H1 (cell line): ENCODE measurements around the gene NRXN2. TPM values are rescaled to one million over a fixed set of nuclear protein-coding genes. Genes with fewer than 3 reads are reported as not detected.

Experiments
- BACH1 ChIP-seq: IDR thresholded peaks from 2 replicates; pipeline ENCODE4 v1.6.1; 2012; ENCODE audit warnings: low read length, improper control_type of control experiment
- EP300 ChIP-seq, 2 experiments: IDR thresholded peaks; 1 replicate in 1 of 2; 2 replicates in 1 of 2; pipeline ENCODE4 v1.6.1; 2011 to 2012; ENCODE audit warnings: low read depth in 2 of 2, low read length in 2 of 2, mild to moderate bottlenecking in 2 of 2, borderline replicate concordance in 1 of 2, inconsistent platforms in 1 of 2, moderate library complexity in 1 of 2
- EZH2 ChIP-seq: fragments of 200-600 bp; sonication (generic); IDR thresholded peaks from 2 replicates; pipeline ENCODE4 v1.7.1; 2012; ENCODE audit warnings: low read depth, mild to moderate bottlenecking, moderate library complexity, low read length, inconsistent platforms; ENCODE audit not compliant: severe bottlenecking
- FOSL1 ChIP-seq: IDR thresholded peaks from 2 replicates; pipeline ENCODE4 v1.6.1; 2011; ENCODE audit warnings: mild to moderate bottlenecking, low read depth, low read length, moderate library complexity; ENCODE audit not compliant: insufficient read depth
- KDM5A ChIP-seq: fragments of 200-600 bp; IDR thresholded peaks from 2 replicates; pipeline ENCODE4 v1.7.1; 2012; ENCODE audit warnings: mild to moderate bottlenecking, low read length, inconsistent platforms, mixed read lengths
- polyA plus RNA-seq, 7 experiments: library from polyadenylated mRNA; depleted of rRNA in 3 of 7; stranded (reverse) in 5 of 7; unstranded in 2 of 7; fragments of >200 nt in 5 of 7; fragments of 200-250 nt in 2 of 7; gene quantifications; 1 replicate in 5 of 7; 2 replicates in 1 of 7; 4 replicates in 1 of 7; pipeline versions ENCODE4 v1.2.1 to v1.2.3, GENCODE V29; 2011 to 2013; ENCODE audit warnings: missing spikeins in 2 of 7, mixed read lengths in 2 of 7
- total RNA-seq: library from RNA; stranded (reverse); fragmentation: NEBNext Ultra II Directional; extraction: Animal tissue kit (Norgen Biotek cat#: 25700); gene quantifications from 2 replicates; pipeline ENCODE4 v1.2.1, GENCODE V29; 2021
- TF ChIP-seq, protein P1 (sequence below): fragments of 300-600 bp; sonication (generic); IDR thresholded peaks from 2 replicates; pipeline ENCODE4 v1.7.1; 2012; ENCODE audit warnings: low read length, moderate library complexity, mild to moderate bottlenecking, inconsistent platforms; ENCODE audit not compliant: insufficient replicate concordance

The NRXN2 gene
- total and polyA plus RNA-seq, 2 of the 8 experiments (the other 6 are each of a cell fraction or from before 2014, with no cell fraction given): 1.3 to 11.5 TPM

DNA sequence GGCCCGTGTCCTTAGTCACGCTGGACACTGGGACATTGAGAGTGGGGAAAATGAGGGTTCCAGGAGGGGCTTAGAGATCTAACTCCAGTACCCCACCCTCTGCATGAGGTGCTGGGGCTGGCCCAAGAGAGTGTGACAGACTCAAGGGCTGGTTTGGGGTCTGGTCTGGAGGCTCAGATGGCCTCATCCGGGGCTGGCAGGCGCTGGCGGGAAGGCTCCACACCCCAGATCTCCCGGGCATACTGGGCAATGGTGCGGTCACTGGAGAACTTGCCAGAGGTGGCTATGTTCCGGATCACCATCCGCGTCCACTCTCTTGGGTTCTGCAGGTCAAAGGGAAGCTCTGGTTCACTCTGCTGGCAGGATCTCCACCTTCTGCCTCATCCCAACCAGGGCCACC, 23.5 kb upstream of the NRXN2 start (continued):
- TF ChIP-seq, protein P1, sequence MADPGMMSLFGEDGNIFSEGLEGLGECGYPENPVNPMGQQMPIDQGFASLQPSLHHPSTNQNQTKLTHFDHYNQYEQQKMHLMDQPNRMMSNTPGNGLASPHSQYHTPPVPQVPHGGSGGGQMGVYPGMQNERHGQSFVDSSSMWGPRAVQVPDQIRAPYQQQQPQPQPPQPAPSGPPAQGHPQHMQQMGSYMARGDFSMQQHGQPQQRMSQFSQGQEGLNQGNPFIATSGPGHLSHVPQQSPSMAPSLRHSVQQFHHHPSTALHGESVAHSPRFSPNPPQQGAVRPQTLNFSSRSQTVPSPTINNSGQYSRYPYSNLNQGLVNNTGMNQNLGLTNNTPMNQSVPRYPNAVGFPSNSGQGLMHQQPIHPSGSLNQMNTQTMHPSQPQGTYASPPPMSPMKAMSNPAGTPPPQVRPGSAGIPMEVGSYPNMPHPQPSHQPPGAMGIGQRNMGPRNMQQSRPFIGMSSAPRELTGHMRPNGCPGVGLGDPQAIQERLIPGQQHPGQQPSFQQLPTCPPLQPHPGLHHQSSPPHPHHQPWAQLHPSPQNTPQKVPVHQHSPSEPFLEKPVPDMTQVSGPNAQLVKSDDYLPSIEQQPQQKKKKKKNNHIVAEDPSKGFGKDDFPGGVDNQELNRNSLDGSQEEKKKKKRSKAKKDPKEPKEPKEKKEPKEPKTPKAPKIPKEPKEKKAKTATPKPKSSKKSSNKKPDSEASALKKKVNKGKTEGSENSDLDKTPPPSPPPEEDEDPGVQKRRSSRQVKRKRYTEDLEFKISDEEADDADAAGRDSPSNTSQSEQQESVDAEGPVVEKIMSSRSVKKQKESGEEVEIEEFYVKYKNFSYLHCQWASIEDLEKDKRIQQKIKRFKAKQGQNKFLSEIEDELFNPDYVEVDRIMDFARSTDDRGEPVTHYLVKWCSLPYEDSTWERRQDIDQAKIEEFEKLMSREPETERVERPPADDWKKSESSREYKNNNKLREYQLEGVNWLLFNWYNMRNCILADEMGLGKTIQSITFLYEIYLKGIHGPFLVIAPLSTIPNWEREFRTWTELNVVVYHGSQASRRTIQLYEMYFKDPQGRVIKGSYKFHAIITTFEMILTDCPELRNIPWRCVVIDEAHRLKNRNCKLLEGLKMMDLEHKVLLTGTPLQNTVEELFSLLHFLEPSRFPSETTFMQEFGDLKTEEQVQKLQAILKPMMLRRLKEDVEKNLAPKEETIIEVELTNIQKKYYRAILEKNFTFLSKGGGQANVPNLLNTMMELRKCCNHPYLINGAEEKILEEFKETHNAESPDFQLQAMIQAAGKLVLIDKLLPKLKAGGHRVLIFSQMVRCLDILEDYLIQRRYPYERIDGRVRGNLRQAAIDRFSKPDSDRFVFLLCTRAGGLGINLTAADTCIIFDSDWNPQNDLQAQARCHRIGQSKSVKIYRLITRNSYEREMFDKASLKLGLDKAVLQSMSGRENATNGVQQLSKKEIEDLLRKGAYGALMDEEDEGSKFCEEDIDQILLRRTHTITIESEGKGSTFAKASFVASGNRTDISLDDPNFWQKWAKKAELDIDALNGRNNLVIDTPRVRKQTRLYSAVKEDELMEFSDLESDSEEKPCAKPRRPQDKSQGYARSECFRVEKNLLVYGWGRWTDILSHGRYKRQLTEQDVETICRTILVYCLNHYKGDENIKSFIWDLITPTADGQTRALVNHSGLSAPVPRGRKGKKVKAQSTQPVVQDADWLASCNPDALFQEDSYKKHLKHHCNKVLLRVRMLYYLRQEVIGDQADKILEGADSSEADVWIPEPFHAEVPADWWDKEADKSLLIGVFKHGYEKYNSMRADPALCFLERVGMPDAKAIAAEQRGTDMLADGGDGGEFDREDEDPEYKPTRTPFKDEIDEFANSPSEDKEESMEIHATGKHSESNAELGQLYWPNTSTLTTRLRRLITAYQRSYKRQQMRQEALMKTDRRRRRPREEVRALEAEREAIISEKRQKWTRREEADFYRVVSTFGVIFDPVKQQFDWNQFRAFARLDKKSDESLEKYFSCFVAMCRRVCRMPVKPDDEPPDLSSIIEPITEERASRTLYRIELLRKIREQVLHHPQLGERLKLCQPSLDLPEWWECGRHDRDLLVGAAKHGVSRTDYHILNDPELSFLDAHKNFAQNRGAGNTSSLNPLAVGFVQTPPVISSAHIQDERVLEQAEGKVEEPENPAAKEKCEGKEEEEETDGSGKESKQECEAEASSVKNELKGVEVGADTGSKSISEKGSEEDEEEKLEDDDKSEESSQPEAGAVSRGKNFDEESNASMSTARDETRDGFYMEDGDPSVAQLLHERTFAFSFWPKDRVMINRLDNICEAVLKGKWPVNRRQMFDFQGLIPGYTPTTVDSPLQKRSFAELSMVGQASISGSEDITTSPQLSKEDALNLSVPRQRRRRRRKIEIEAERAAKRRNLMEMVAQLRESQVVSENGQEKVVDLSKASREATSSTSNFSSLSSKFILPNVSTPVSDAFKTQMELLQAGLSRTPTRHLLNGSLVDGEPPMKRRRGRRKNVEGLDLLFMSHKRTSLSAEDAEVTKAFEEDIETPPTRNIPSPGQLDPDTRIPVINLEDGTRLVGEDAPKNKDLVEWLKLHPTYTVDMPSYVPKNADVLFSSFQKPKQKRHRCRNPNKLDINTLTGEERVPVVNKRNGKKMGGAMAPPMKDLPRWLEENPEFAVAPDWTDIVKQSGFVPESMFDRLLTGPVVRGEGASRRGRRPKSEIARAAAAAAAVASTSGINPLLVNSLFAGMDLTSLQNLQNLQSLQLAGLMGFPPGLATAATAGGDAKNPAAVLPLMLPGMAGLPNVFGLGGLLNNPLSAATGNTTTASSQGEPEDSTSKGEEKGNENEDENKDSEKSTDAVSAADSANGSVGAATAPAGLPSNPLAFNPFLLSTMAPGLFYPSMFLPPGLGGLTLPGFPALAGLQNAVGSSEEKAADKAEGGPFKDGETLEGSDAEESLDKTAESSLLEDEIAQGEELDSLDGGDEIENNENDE: no peak
- TF ChIP-seq EZH2 (no peak), FOSL1 (no peak), BACH1 (no peak), KDM5A (no peak), EP300 (IDR thresholded peaks at IDR 0.05; ENCODE audit: borderline replicate concordance in 1 of 2, low read depth in 2 of 2, low read length in 2 of 2) (no peak)
